ENCODE results near the gene R3HCC1L.

R3HCC1L gene

DNA sequence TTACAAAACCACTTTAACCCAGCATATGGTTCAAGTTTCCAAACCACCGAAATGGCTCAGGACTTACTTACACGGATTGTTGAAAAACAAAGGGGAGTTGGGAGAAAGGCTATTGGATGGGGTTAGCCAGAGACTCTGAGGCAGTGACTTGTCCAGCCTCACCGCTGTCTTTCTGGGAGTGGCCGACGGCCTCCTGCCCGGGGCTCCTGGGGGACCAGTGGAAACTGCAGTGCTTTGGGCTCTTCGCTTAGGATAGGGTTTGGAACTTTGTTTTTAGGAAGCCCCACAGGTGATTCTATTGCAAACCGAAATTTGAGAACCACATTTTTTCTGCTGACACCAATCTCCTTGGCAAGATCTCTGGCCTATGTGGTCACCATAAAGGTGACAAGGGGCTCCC, 38.1 kb upstream of the R3HCC1L start:
- Histone ChIP-seq H3K4me3 (replicated peaks; ENCODE audit: low read depth, low read length) (no peak overlapping the region), H3K27me3 (replicated peaks; ENCODE audit: control insufficient read depth, insufficient read depth, low read length) (peaks cover 1% of the 10 kb centered on the region; the same call in 1 of the 2 replicates), H3K36me3 (ENCODE audit: control insufficient read depth, insufficient read depth, low read length) (no peaks in the 10 kb centered on the region)
- TF ChIP-seq, protein P1, sequence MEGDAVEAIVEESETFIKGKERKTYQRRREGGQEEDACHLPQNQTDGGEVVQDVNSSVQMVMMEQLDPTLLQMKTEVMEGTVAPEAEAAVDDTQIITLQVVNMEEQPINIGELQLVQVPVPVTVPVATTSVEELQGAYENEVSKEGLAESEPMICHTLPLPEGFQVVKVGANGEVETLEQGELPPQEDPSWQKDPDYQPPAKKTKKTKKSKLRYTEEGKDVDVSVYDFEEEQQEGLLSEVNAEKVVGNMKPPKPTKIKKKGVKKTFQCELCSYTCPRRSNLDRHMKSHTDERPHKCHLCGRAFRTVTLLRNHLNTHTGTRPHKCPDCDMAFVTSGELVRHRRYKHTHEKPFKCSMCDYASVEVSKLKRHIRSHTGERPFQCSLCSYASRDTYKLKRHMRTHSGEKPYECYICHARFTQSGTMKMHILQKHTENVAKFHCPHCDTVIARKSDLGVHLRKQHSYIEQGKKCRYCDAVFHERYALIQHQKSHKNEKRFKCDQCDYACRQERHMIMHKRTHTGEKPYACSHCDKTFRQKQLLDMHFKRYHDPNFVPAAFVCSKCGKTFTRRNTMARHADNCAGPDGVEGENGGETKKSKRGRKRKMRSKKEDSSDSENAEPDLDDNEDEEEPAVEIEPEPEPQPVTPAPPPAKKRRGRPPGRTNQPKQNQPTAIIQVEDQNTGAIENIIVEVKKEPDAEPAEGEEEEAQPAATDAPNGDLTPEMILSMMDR (IDR thresholded peaks at IDR 0.05; ENCODE audit: insufficient read depth, low read length, poor library complexity, severe bottlenecking), result no peak
- no peak for DNase-seq (ENCODE audit: extremely low read depth, insufficient read length)

DNA sequence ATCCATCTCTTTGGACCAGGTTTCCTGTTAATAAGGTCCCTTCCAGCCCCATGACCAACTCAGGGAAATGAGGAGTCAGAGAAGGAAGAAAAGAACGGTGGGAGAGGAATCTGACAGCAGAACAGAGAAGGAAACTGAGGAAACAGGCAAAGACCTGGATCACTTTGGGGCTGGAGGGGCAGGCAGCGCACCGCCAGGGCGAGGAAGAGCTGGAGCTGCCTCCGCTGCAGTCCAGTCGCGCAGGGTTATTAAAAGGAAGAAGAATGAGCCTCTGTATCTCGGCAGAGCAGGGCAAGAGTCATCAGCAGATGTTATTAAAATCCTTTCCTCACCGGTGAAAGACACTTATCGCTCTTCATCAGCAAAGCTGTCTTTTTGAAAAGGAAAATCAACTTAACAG, 37.7 kb upstream of the R3HCC1L start:
- Histone ChIP-seq H3K4me3 (replicated peaks; ENCODE audit: low read depth, low read length) (no peak overlapping the region), H3K27me3 (replicated peaks; ENCODE audit: control insufficient read depth, insufficient read depth, low read length) (peaks cover 1% of the 10 kb centered on the region; the same call in 1 of the 2 replicates), H3K36me3 (ENCODE audit: control insufficient read depth, insufficient read depth, low read length) (no peaks in the 10 kb centered on the region)
- TF ChIP-seq, protein P1 (IDR thresholded peaks at IDR 0.05; ENCODE audit: insufficient read depth, low read length, poor library complexity, severe bottlenecking), result no peak
- no peak for DNase-seq (ENCODE audit: extremely low read depth, insufficient read length)

DNA sequence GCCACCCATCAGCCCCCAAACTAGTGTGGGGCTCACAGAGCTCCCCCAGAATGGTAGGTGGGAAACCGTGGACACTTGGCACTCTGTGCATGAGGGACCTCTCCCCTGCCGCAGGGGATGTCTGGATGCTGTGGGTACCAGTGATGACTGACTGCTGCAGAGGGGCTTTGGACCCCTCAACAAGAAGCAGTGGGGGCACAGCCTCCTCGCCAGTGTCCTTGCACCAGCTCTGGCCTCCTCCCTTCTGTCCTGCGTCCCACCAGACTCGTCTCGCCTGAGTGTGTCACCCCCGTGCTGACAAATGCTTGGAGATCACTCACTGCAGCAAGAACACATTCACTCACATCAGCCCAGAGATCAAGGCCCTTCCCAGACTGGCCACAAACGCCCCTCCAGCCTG, 37.3 kb upstream of the R3HCC1L start:
- H3K36me3 ChIP-seq (ENCODE audit: control insufficient read depth, insufficient read depth, low read length), result no peaks in the 10 kb centered on the region
- H3K4me3 ChIP-seq (replicated peaks; ENCODE audit: low read depth, low read length), result no peak overlapping the region
- TF ChIP-seq, protein P1 (IDR thresholded peaks at IDR 0.05; ENCODE audit: insufficient read depth, low read length, poor library complexity, severe bottlenecking), result no peak
- H3K27me3 ChIP-seq (replicated peaks; ENCODE audit: control insufficient read depth, insufficient read depth, low read length), result peaks cover 1% of the 10 kb centered on the region; the same call in 1 of the 2 replicates
- no peak for DNase-seq (ENCODE audit: extremely low read depth, insufficient read length)

DNA sequence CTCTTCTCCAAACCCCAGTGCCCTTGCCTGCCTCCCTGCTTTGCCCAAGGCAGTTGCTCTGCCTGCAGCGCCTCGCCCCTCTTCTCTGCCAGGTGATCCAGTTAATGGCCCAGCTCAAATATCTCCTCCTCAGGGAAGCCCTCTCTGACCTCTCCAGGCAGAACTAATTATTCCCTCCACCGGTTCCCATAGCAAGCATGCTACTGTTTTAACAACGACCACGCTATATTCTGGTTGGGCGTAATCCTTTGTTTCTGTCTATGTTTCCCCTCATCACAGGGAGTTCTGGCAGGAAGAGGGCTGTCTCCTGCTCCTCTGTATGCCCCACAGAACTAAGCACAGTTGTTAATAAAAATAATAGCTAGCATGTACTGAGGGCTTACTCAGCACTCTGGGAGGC, 36.8 kb upstream of the R3HCC1L start:
- Histone ChIP-seq H3K27me3 (replicated peaks; ENCODE audit: control insufficient read depth, insufficient read depth, low read length) (peaks cover 1% of the 10 kb centered on the region; the same call in 1 of the 2 replicates), H3K36me3 (ENCODE audit: control insufficient read depth, insufficient read depth, low read length) (no peaks in the 10 kb centered on the region), H3K4me3 (replicated peaks; ENCODE audit: low read depth, low read length) (no peak overlapping the region)
- TF ChIP-seq, protein P1 (IDR thresholded peaks at IDR 0.05; ENCODE audit: insufficient read depth, low read length, poor library complexity, severe bottlenecking), result no peak
- no peak for DNase-seq (ENCODE audit: extremely low read depth, insufficient read length)

DNA sequence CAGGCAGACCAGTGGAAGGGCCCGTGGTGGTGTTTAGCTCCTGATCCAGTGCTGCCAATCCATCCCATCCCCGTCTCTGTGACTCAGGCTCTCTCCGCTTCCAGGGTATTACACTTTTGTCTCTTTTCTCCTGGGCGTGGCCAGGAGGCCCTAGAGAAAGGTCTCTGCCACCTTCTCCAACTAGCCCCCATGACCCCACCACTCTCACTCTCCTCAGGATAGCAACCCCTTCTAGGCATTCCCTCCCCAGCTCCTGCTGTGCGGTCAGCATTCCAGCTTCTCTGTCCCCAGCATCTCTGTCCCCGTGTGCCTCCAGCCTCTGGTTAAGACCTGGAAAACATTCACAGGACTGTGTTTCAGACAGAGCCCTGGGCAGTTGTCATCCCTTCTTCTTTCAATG, 36.2 kb upstream of the R3HCC1L start:
- no peak for DNase-seq (ENCODE audit: extremely low read depth, insufficient read length)
- TF ChIP-seq, protein P1 (IDR thresholded peaks at IDR 0.05; ENCODE audit: insufficient read depth, low read length, poor library complexity, severe bottlenecking), result no peak

DNA sequence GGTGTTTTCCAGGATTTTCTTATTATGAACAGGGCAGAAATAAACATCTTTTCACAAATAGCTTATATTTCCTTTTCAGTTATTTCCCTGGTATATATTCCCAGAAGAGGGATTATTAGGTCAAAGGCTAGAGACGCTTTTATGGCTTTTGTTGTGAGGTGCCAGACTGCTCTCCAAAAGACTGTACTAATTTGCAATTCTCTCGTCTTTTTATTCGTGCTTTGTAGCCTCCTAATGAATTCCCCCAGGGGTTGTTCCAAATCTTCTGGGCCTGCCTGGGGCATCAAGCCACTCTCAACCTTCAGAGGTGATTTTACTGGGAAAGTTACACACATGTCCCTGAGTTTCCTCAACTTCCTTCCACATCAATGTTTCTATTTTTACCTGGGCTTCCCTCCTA, 34.0 kb upstream of the R3HCC1L start:
- Histone ChIP-seq H3K27me3 (replicated peaks; ENCODE audit: control insufficient read depth, insufficient read depth, low read length) (peaks cover 1% of the 10 kb centered on the region; the same call in 1 of the 2 replicates), H3K36me3 (ENCODE audit: control insufficient read depth, insufficient read depth, low read length) (no peaks in the 10 kb centered on the region), H3K4me3 (replicated peaks; ENCODE audit: low read depth, low read length) (no peak overlapping the region)
- DNase-seq (ENCODE audit: extremely low read depth, insufficient read length), result no peak
- TF ChIP-seq, protein P1 (IDR thresholded peaks at IDR 0.05; ENCODE audit: insufficient read depth, low read length, poor library complexity, severe bottlenecking), result no peak

More for the DNA sequence above, 36.2 kb upstream of the R3HCC1L start:
- Histone ChIP-seq H3K36me3 (ENCODE audit: control insufficient read depth, insufficient read depth, low read length) (no peaks in the 10 kb centered on the region), H3K4me3 (replicated peaks; ENCODE audit: low read depth, low read length) (no peak overlapping the region), H3K27me3 (replicated peaks; ENCODE audit: control insufficient read depth, insufficient read depth, low read length) (peaks cover 1% of the 10 kb centered on the region; the same call in 1 of the 2 replicates)
